GM10266 (cell line): ENCODE data around the gene PLET1.

Source experiments
- DNase-seq: peaks from one replicate; pipeline ENCODE4 v3.0.0; 2012; ENCODE audit errors: extremely low spot score
- CTCF ChIP-seq: IDR thresholded peaks from 2 replicates; pipeline ENCODE4 v1.5.1; 2012; ENCODE audit warnings: mild to moderate bottlenecking, low read depth; ENCODE audit not compliant: control insufficient read depth, insufficient read depth; ENCODE audit errors: missing control alignments

PLET1 gene

DNA sequence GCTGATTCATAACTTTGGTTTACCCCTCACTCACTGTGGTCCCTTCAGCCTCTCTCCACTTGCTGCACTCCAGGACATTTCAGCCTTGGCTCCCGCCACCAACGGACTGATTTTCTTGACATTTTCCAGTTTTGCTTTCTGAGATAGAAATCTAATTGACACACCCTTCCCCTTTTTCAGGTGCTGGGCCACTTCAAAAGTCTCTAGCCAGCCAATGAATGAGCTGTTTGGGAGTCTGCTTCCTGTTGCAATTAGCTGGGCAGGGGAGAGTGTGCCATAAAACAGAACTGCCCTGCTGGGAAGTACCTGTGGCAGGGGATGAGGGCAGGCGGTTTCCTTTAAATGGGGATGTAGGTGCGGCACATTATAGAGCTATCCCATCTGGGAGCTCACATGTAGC is 21.1 kb upstream of the PLET1 start:
- DNase-seq: no peak
- TF ChIP-seq CTCF: no peak

GRCh38 chr11:112280268-112281126 is 19.8 kb upstream of the PLET1 start:
- peak; percentile 78 for TF ChIP-seq CTCF
- peak; percentile 81 for DNase-seq

GRCh38 chr11:112279901-112280267 is 19.2 kb upstream of the PLET1 start:
- DNase-seq: peak; percentile 76
- TF ChIP-seq CTCF: peak; percentile 83

DNA sequence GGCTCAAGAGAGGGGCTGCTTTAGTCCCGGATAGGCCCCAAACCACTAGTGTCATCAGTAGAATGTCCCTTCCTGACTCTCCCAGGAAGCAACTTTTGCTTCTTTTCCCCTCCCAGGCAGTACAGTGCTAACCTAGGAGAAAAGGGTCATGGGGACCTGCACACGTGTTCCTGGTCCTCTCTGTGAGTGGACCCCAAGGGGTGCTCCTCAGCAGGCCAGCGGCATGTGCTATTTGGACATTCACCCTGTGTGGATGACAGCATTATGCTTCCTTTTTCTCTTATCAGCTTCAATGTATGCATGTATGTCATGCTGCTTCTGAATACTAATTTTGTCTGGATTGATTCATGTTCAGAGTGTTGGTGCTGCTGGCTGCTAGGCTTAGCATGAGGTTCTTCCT is 18.1 kb upstream of the PLET1 start:
- DNase-seq: no peak
- TF ChIP-seq CTCF: no peak

GRCh38 chr11:112277941-112278340 is 17.3 kb upstream of the PLET1 start:
- no peak for TF ChIP-seq CTCF
- no peak for DNase-seq

GRCh38 chr11:112277029-112277428 is 16.4 kb upstream of the PLET1 start:
- TF ChIP-seq CTCF: no peak
- no peak for DNase-seq

DNA sequence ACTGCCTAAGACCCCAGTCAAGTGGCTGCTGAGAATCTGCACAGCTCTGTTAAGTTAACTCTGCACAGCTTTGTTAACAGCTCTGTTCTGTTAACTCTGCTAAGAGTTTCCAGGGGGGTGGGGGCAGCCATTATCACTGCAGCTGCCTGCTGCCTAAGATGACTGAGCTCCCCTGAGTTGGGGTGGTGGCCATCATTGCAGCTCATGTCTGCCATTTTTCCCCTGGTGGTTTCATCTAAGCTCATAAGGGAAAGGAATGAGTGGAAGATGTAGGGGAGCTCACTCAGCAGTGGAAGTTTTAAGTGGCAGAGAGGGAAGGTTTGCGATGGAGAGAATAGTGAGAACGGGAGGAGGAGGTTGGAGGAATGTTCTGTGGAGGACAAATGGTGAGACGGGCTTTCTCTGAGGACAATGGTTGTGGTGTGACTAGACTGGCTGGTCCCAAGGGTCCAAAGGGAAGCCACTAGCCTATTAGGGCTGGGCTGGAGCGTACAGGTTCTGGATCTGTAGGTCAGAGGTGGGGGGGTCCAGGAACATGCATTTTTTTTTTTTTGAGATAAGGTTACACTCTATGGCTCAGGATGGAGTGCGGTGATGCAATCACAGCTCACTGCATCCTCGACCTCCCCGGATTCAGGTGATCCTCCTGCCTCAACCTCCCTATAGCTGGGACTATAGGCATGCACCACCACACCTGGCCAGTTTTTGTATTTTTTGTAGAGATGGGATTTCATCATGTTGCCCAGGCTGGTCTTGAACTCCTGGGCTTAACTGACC is 13.5 kb upstream of the PLET1 start:
- no peak for DNase-seq
- TF ChIP-seq CTCF: no peak
